Natural killer cell (primary cell): Measurements from ENCODE around the gene LUZP2. TPM values are rescaled to one million over a fixed set of nuclear protein-coding genes. Genes with fewer than 3 reads are reported as not detected.

Source experiments
- ATAC-seq, 3 donors: fragments of 150-1000 bp in 2 of 3; fragments of 200-7000 bp in 1 of 3; cut with Tn5 transposase; 1 replicate in 1 of 3; 2 replicates in 2 of 3; pipeline ENCODE4 v1.10.0; 2021; ENCODE audit warnings: mild to moderate bottlenecking in 2 of 3, moderate library complexity in 2 of 3
- DNase-seq, 2 donors: peaks; one replicate each; pipeline versions ENCODE4 v3.0.0 to v3.0.0-alpha.2; 2013 to 2021; ENCODE audit warnings: mixed read lengths in 1 of 2
- H3K27ac ChIP-seq: one replicate; pipeline ENCODE4 v1.5.1; 2013; ENCODE audit warnings: mild to moderate bottlenecking, low read length
- H3K27me3 ChIP-seq: one replicate; pipeline ENCODE4 v1.6.1; 2013; ENCODE audit warnings: low read length; ENCODE audit not compliant: control insufficient read depth, insufficient read depth
- H3K36me3 ChIP-seq: one replicate; pipeline ENCODE4 v1.6.1; 2013; ENCODE audit warnings: low read length; ENCODE audit not compliant: control insufficient read depth, insufficient read depth
- H3K4me1 ChIP-seq: one replicate; pipeline ENCODE4 v1.6.1; 2013; ENCODE audit warnings: low read length; ENCODE audit not compliant: control insufficient read depth, insufficient read depth
- H3K4me3 ChIP-seq: one replicate; pipeline ENCODE4 v1.5.1; 2013; ENCODE audit warnings: low read length
- H3K9me3 ChIP-seq: one replicate; pipeline ENCODE4 v1.6.1; 2013; ENCODE audit warnings: low read length; ENCODE audit not compliant: control insufficient read depth, insufficient read depth
- H3K27ac Mint-ChIP-seq, 2 donors: one replicate each; pipeline ENCODE4 v1.8.0; 2022; ENCODE audit warnings: mild to moderate bottlenecking in 2 of 2, mixed read lengths in 2 of 2, moderate library complexity in 1 of 2
- H3K27me3 Mint-ChIP-seq, 2 donors: one replicate each; pipeline ENCODE4 v1.8.0; 2022; ENCODE audit warnings: low read depth in 2 of 2, mixed read lengths in 2 of 2
- H3K36me3 Mint-ChIP-seq: one replicate; pipeline ENCODE4 v1.8.0; 2022; ENCODE audit warnings: mixed read lengths
- H3K4me1 Mint-ChIP-seq, 2 donors: one replicate each; pipeline ENCODE4 v1.8.0; 2022; ENCODE audit warnings: mixed read lengths in 2 of 2
- H3K4me3 Mint-ChIP-seq: one replicate; pipeline ENCODE4 v1.8.0; 2022; ENCODE audit warnings: mild to moderate bottlenecking, moderate library complexity, mixed read lengths
- H3K9me3 Mint-ChIP-seq, 2 donors: one replicate each; pipeline ENCODE4 v1.8.0; 2022; ENCODE audit warnings: mixed read lengths in 2 of 2
- WGBS: methylation state at CpG from one replicate; pipeline ENCODE4 v1.1.7; 2013; ENCODE audit warnings: missing lambda C conversion rate; ENCODE audit not compliant: insufficient coverage; 5-methylcytosine and 5-hydroxymethylcytosine counted together
- intact Hi-C: fragments of 100-400 bp; cut with micrococcal nuclease; formaldehyde crosslinking; loops from one replicate; pipeline ENCODE4 v1.14.2; 2022
- total RNA-seq, 4 donors: library from RNA; stranded (reverse); fragments of 120-200 nt in 1 of 4; gene quantifications; one replicate each; pipeline versions ENCODE4 v1.2.3 to v1.2.4, GENCODE V29; 2013 to 2022
- TF ChIP-seq, protein P1 (sequence below): fragments of 200-600 bp; IDR thresholded peaks from one replicate; pipeline ENCODE4 v1.8.0; 2022; ENCODE audit warnings: antibody characterized with exemption

LUZP2 gene
- total RNA-seq, 3 donors from 2014 or later (not counting 1 experiment from before 2014, with no cell fraction given): not detected

DNA sequence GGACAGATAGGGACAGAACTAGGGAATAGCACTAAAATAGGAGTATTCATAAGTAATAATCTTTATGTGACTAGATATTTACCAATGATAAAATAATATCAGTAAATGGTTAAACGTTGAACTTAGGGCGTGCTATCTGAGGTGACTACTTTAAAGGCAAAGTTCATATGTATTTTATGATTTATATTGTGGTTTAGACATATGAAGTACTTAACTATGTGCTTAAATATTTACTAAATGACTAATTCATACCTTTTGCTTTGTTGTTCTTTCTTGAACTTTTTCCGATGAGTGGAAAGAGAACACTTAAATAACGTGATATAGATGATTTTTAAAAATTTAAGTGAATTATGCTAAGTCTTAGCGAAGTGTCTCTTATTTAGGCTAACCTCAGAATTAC is 14.7 kb downstream of the LUZP2 start:
- ATAC-seq: no peak
- Histone ChIP-seq H3K27ac (no peak overlapping the region), H3K4me3 (no peak overlapping the region), H3K4me1 (no peaks in the 10 kb centered on the region), H3K27me3 (no peaks in the 10 kb centered on the region), H3K36me3 (no peaks in the 10 kb centered on the region), H3K9me3 (no peaks in the 10 kb centered on the region)
- Mint-ChIP-seq H3K27me3 (no peaks in the 10 kb centered on the region), H3K4me1 (no peaks in the 10 kb centered on the region), H3K9me3 (peaks cover 0 to 3% of the 10 kb centered on the region in 2 donors), H3K27ac (no peak overlapping the region), H3K36me3 (no peaks in the 10 kb centered on the region), H3K4me3 (no peak overlapping the region)
- DNase-seq: no peak
- TF ChIP-seq, protein P1, sequence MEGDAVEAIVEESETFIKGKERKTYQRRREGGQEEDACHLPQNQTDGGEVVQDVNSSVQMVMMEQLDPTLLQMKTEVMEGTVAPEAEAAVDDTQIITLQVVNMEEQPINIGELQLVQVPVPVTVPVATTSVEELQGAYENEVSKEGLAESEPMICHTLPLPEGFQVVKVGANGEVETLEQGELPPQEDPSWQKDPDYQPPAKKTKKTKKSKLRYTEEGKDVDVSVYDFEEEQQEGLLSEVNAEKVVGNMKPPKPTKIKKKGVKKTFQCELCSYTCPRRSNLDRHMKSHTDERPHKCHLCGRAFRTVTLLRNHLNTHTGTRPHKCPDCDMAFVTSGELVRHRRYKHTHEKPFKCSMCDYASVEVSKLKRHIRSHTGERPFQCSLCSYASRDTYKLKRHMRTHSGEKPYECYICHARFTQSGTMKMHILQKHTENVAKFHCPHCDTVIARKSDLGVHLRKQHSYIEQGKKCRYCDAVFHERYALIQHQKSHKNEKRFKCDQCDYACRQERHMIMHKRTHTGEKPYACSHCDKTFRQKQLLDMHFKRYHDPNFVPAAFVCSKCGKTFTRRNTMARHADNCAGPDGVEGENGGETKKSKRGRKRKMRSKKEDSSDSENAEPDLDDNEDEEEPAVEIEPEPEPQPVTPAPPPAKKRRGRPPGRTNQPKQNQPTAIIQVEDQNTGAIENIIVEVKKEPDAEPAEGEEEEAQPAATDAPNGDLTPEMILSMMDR: no peak
- no CpG with 5 or more reads among the region's 5 CpGs for WGBS
- intact Hi-C loops: no loop called here

DNA sequence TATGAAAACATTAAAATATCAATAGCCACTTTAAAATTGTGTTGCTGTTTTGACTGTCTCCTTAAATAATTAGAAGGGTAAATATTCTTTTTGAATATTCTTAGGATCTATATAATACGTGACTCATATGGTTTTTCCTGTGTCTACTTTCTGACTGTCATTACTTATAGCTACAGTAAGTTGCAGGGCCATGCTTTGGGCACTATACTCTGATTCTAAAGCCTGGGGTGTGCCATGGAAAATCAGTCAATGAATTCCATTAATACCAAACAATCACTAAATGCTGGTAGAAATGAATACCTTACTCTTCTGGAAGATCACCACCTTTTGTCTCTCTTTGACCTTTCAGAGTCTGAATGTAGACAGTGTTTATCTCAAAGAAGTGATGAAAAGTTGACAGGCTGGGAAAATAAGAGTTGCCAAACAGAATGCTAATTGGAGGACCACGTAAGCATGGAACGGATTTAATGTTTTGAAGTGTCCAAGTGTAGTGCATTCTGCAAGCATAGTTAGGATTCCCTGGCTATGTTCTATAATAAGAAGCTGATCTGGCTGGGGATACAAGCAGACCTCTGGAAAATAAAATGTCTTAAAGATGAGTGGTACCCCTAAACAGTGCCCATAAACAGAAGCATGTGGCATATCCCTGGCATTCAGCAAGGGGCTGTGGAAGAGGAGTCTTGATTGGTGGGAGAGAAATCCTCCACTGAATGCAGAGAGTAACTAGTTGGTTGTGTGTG is 16.8 kb downstream of the LUZP2 start:
- Histone ChIP-seq H3K4me1 (no peaks in the 10 kb centered on the region), H3K4me3 (no peak overlapping the region), H3K9me3 (no peaks in the 10 kb centered on the region), H3K36me3 (no peaks in the 10 kb centered on the region), H3K27ac (no peak overlapping the region), H3K27me3 (no peaks in the 10 kb centered on the region)
- intact Hi-C loops: no loop called here
- Mint-ChIP-seq H3K4me1 (no peaks in the 10 kb centered on the region), H3K4me3 (no peak overlapping the region), H3K27ac (no peak overlapping the region), H3K9me3 (peaks cover 0 to 3% of the 10 kb centered on the region in 2 donors), H3K36me3 (no peaks in the 10 kb centered on the region), H3K27me3 (no peaks in the 10 kb centered on the region)
- 92% methylated on average over 2 of the region's 3 CpGs for WGBS
- ATAC-seq (no peak), DNase-seq (no peak)
- TF ChIP-seq, protein P1: no peak

DNA sequence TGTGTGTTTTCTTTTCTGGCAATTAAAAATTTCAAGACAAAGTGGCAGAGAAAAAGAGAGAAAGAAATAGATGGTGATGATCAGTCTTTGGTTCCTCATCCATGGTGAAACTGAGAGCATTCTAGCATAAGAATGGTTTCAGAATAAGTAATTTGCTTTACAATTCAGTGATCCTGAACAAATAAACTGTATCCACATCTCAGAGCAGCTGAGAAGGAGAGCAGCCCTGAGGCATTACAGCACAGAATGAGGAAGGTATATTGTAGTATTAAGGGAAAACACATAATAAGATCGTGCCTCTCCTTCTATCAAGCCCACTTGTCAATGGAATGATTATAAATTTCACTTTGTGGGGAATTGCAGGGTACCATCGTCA is 17.4 kb downstream of the LUZP2 start:
- Histone ChIP-seq H3K9me3 (no peaks in the 10 kb centered on the region), H3K27ac (no peak overlapping the region), H3K36me3 (no peaks in the 10 kb centered on the region), H3K4me1 (no peaks in the 10 kb centered on the region), H3K27me3 (no peaks in the 10 kb centered on the region), H3K4me3 (no peak overlapping the region)
- Mint-ChIP-seq H3K9me3 (peaks cover 0 to 3% of the 10 kb centered on the region in 2 donors), H3K4me1 (no peaks in the 10 kb centered on the region), H3K36me3 (no peaks in the 10 kb centered on the region), H3K27me3 (no peaks in the 10 kb centered on the region), H3K4me3 (no peak overlapping the region), H3K27ac (no peak overlapping the region)
- WGBS: no CpG with 5 or more reads among the region's 2 CpGs
- intact Hi-C loops: no loop called here
- TF ChIP-seq, protein P1: no peak
- no peak for ATAC-seq
- no peak for DNase-seq

DNA sequence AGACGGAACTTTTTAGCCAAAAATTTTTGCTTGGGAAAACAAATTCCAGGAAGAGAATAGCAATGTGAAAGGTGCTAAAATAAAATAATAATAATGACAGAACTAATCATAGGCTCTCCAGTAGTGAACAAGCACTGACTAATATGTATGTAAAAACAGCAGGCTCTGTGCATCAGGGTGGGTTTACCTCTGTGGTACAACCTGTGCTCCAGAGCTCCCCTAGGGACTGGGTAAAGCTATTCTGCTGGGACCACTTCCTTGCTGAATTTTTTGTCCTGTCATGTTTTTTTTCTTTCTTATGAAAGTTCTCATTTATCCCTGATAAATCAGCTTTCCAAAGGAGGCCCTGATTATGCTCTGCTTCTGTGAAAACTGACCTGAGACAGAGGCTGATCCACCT is 18.8 kb downstream of the LUZP2 start:
- ATAC-seq: no peak

More for the DNA sequence above, 18.8 kb downstream of the LUZP2 start:
- Histone ChIP-seq H3K36me3 (no peaks in the 10 kb centered on the region), H3K4me1 (no peaks in the 10 kb centered on the region), H3K27ac (no peak overlapping the region), H3K9me3 (no peaks in the 10 kb centered on the region), H3K4me3 (no peak overlapping the region), H3K27me3 (no peaks in the 10 kb centered on the region)
- Mint-ChIP-seq H3K36me3 (no peaks in the 10 kb centered on the region), H3K9me3 (peaks cover 0 to 5% of the 10 kb centered on the region in 2 donors), H3K27me3 (no peaks in the 10 kb centered on the region), H3K4me1 (no peaks in the 10 kb centered on the region), H3K4me3 (no peak overlapping the region), H3K27ac (no peak overlapping the region)
- TF ChIP-seq, protein P1: no peak
- whole genome bisulfite sequencing: 100% methylated on average over 1 of the region's 1 CpG
- DNase-seq: no peak
- intact Hi-C loops: no loop called here
